HG02588 (cell line): ENCODE measurements around the gene NCOA3.
"Not testable (repeated sequence)": the region's sequence is repeated elsewhere in the genome, so short reads cannot be mapped to it uniquely, and the experiment has no call there.

Experiments used
- ATAC-seq: cut with Tn5 transposase; IDR thresholded peaks from one replicate; pipeline ENCODE4 v1.9.1; 2021; ENCODE audit warnings: mild to moderate bottlenecking, moderate library complexity; ENCODE audit not compliant: unreplicated experiment

NCOA3 gene

GRCh38 chr20:47501482-47502270 lies at the start of gene NCOA3:
NCOA3 (plus strand) TSS chr20:47501887; CDS start chr20:47622248, 120,361 bp downstream.
- ATAC-seq = peak; percentile 76

GRCh38 chr20:47452736-47453161 lies 48.9 kb upstream of the NCOA3 start:
- ATAC-seq = no peak

- peak; percentile 84 for ATAC-seq
These were observed 48.4 kb upstream of the NCOA3 start for GRCh38 chr20:47453167-47453782.

GRCh38 chr20:47454298-47455132 lies 47.2 kb upstream of the NCOA3 start:
- ATAC-seq = no peak

GRCh38 chr20:47455133-47456040 lies 46.3 kb upstream of the NCOA3 start:
- no peak for ATAC-seq

GRCh38 chr20:47456041-47456537 lies 45.6 kb upstream of the NCOA3 start:
- no peak for ATAC-seq

- no peak for ATAC-seq
These were observed 44.5 kb upstream of the NCOA3 start for GRCh38 chr20:47456952-47457724.

- ATAC-seq = not testable (repeated sequence)
These were observed 43.2 kb upstream of the NCOA3 start for GRCh38 chr20:47458280-47459050.

GRCh38 chr20:47459344-47460073 lies 42.2 kb upstream of the NCOA3 start:
- no peak for ATAC-seq

GRCh38 chr20:47460761-47461112 lies 41.0 kb upstream of the NCOA3 start:
- ATAC-seq = not testable (repeated sequence)

GRCh38 chr20:47461120-47461685 lies 40.5 kb upstream of the NCOA3 start:
- ATAC-seq = no peak

- ATAC-seq = not testable (repeated sequence)
These were observed 39.8 kb upstream of the NCOA3 start for GRCh38 chr20:47461906-47462305.

- ATAC-seq = no peak
These were observed 37.1 kb upstream of the NCOA3 start for GRCh38 chr20:47464380-47465101.

GRCh38 chr20:47465335-47466090 lies 36.2 kb upstream of the NCOA3 start:
- ATAC-seq = no peak

GRCh38 chr20:47466213-47466612 lies 35.5 kb upstream of the NCOA3 start:
- no peak for ATAC-seq

GRCh38 chr20:47466704-47467459 lies 34.8 kb upstream of the NCOA3 start:
- ATAC-seq = no peak
